T-helper 9 cell (primary cell): Measurements from ENCODE around the gene UCN3.
A peak's percentile ranks its signal among the peaks of the same experiment; 100 is the strongest.
"Not testable (repeated sequence)": the region's sequence is repeated elsewhere in the genome, so short reads cannot be mapped to it uniquely, and the experiment has no call there.

Experiments used
- DNase-seq: peaks from one replicate; pipeline ENCODE4 v3.0.0-alpha.2; 2020

The UCN3 gene

DNA sequence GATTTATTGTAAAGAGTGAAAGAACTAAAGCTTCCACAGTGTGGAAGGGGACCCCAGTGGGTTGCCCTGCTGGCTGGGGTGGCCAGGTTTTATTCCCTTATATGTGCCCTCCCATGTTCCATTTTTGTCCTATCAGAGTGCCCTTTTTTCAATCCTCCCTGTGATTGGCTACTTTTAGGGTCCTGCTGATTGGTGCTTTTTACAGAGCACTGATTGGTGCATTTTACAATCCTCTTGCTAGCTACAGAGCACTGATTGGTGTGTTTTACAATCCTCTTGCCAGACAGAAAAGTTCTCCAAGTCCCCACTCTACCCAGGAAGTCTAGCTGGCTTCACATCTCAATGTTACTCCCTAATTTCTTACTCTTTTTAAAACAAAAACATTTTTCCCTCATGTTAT is 46.0 kb downstream of the UCN3 start:
- not testable (repeated sequence) for DNase-seq

DNA sequence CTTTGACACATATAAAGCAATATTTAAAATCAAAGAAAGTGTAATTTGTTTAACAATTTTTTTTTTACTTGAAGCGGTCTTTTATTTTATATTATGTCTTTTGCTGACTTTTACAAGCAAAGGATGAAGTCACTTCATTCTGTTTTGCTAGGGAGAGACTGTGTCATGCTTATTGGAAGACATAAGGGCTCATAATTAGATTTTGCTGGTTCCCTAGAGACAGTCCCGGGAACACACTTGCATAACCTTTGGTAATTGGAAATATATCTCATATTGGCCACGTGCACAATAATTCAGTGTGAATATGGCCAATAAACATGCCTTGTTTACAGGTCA is 47.1 kb downstream of the UCN3 start:
- no peak for DNase-seq

DNA sequence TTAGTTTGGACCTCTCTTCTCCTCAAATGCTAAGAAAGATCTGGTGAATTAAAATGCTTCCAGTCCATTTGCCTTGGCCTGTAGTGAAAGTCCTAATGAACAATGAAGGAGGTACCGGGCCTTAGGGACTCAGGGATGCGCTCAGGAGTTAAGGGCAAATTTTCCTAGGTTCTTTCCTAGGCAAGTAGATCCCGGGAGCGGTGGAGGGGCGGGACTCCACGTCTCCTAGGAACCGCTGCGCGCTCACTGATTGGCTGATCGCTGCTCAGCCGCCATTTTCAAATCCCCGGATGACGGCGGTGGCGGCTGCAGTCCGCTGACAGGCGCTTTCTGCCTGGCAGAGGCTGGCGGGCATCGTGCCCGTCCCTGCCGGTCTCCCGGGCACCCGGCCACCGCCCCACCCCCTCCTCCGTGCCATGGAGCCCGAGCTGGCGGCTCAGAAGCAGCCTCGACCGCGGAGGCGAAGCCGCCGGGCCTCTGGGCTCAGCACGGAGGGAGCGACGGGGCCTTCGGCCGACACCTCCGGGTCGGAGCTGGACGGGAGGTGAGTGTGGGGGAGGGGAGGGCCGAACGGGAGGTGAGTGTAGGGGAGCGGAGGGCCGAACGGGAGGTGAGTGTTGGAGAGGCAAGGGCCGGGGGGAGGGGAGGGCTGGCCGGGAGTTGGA is 47.6 kb downstream of the UCN3 start, which contains the start of gene NET1:
Gene NET1, plus strand, starts transcription at position 281 of the 665 bp plus-strand sequence. Its CDS starts 136 bp downstream, at position 417.
- peak; percentile 37 for DNase-seq

DNA sequence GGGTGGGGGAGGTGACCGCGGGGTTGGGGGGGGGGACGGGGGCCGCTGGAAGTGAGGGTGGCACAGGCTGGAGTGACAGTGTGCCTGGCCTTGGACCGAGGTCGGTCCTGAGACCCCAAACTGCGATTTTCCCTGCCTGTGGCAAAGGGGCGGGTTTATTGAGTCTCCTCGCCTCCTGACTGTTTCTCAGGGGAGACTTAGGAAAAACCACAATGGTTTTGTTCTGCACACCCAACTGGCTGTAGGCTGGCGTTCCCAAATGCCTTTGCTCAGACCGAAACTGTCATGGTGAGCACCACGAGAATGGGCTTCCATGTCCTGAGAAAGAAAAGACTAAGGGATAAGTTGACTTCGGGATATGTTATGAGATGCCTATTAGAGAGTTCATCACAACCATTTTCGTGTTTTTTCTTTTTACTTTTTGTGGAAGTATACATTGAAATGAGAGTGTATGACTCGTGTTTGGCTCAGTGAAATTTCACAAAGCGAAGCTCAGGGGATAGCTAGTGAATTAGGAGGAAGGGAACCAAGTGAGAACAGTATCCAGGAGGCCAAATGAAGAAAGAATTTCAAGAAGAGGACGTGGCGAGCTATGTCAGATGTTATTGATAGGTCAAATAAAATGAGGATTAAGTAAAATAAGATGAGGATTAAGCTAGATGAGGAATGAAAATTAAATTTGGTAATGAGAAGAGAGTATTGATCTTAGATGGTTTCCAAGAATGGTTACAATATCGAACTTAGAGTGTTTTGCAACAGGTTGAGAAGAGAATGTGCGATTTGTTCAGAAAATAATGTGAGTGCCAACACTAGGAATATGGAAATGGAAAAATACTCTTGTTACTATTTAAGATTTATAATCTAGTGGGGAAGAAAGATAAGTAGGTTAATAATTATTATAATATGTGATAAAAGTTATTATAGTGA is 48.5 kb downstream of the UCN3 start:
- DNase-seq: no peak

GRCh38 chr10:5416981-5417380 is 52.2 kb downstream of the UCN3 start:
- no peak for DNase-seq

- DNase-seq: no peak
Measured at GRCh38 chr10:5418584-5418983, 53.8 kb downstream of the UCN3 start.

DNA sequence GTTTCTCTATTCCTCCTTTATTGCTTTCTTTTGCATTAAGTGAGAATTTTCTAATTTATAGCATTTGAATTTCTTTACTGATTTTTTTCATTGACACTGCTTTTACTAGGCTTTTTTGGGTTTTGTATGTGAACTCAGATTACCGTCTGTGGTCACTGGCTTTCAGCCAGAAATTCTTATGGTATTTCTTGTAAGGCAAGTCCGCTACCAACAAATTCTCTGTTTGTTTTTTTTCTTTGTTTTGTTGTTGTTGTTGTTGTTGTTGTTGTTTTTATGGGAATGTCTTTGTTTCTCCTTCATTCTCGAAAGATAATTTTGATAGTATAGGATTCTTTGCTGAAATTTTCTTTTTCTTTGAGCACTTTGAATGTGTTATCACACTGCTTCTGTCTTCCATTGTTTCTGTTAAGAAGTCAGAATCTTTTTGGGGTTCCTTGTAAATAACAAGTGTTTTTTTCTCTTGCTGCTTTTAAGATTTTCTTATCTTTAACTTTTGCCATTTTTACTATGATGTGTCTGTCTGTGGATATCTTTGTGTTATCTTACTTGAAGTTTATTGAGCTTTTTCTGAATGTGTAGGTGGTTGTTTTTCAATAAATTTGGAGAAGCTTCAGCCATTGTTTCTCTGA is 54.8 kb downstream of the UCN3 start:
- no peak for DNase-seq

DNA sequence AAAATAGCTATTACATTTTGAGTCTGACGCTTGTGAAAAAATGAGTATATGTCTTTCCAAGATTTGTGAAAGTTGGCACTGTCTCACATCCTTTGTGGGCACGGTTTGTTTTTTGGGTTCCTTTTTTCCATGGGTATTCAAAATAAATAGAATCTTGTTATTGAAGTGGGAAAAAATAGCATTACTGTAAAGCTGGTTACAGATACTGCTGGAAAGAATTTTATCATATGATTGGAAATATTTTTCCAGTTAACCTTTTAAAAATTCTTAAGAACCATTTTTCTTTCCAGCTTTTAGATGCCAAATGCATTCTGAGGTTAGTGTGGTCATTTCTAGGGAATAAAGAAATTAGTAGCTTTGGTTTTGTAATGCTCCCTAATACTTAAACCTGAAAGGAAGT is 59.0 kb downstream of the UCN3 start:
- no peak for DNase-seq
